22Rv1 (cell line): ENCODE results near the gene NUDT17.
"Not testable (repeated sequence)": the region's sequence is repeated elsewhere in the genome, so short reads cannot be mapped to it uniquely, and the experiment has no call there.

Experiments
- H3K27ac ChIP-seq: fragments of 450-650 bp; 2 replicates; pipeline ENCODE4 v1.5.1; 2017
- CTCF ChIP-seq: fragments of 450-650 bp; IDR thresholded peaks from 2 replicates; pipeline ENCODE4 v1.5.1; 2017; ENCODE audit warnings: mild to moderate bottlenecking
- ZFX ChIP-seq: fragments of 450-650 bp; IDR thresholded peaks from 2 replicates; pipeline ENCODE4 v1.6.1; 2017; ENCODE audit warnings: antibody characterized with exemption, borderline replicate concordance

Gene NUDT17

GRCh38 chr1:145823565-145824498 lies 21.6 kb upstream of the NUDT17 start, which contains the start of the genes POLR3C and RNF115:
Gene POLR3C, plus strand, starts transcription at chr1:145824200. Its CDS starts 1,577 bp downstream, at chr1:145825777.
Gene RNF115, minus strand, starts transcription at chr1:145824095. Its CDS starts 222 bp downstream, at chr1:145823873.
- TF ChIP-seq CTCF = no peak
- no peak for TF ChIP-seq ZFX
- H3K27ac ChIP-seq = peak within 1 kb of the TSS; percentile 91

GRCh38 chr1:145824499-145824842 lies 21.0 kb upstream of the NUDT17 start:
- TF ChIP-seq CTCF (no peak), ZFX (no peak)
- H3K27ac ChIP-seq = peak overlapping the region; percentile 91

GRCh38 chr1:145826030-145826429 lies 19.4 kb upstream of the NUDT17 start:
- TF ChIP-seq ZFX (no peak), CTCF (no peak)
- peak overlapping the region; percentile 91; the same call in 1 of the 2 replicates for H3K27ac ChIP-seq

GRCh38 chr1:145827966-145828365 lies 17.5 kb upstream of the NUDT17 start:
- TF ChIP-seq ZFX (no peak), CTCF (no peak)
- no peak overlapping the region for H3K27ac ChIP-seq

GRCh38 chr1:145828367-145829026 lies 16.9 kb upstream of the NUDT17 start:
- TF ChIP-seq CTCF = no peak
- TF ChIP-seq ZFX = no peak
- H3K27ac ChIP-seq = no peak overlapping the region

- H3K27ac ChIP-seq = not testable (repeated sequence)
Measured at GRCh38 chr1:145830810-145831209, 14.6 kb upstream of the NUDT17 start.

- no peak overlapping the region for H3K27ac ChIP-seq
- no peak for TF ChIP-seq ZFX
- no peak for TF ChIP-seq CTCF
Measured at GRCh38 chr1:145837656-145838055, 7.8 kb upstream of the NUDT17 start.
